Keratinocyte (primary cell): Measurements from ENCODE around the gene PCDHB15. TPM values are rescaled to one million over a fixed set of nuclear protein-coding genes. Genes with fewer than 3 reads are reported as not detected.
"Not testable (repeated sequence)": the region's sequence is repeated elsewhere in the genome, so short reads cannot be mapped to it uniquely, and the experiment has no call there.

ENCODE experiments used
- DNase-seq: peaks from one replicate; pipeline ENCODE4 v3.0.0-alpha.2; 2011; ENCODE audit warnings: low read depth, missing footprints, low spot score
- FAIRE-seq: peaks from 2 replicates; lab custom pipeline; 2011; peaks lifted over from hg19 to GRCh38; lab: Jason Lieb, UNC
- H2AFZ ChIP-seq: 2 replicates; pipeline ENCODE4 v1.6.0; 2012; ENCODE audit warnings: low read length, control low read depth, inconsistent platforms; ENCODE audit not compliant: control insufficient read depth
- H3K27ac ChIP-seq: 2 replicates; pipeline ENCODE4 v1.5.1; 2011; ENCODE audit warnings: low read length; ENCODE audit not compliant: control insufficient read depth, insufficient read depth
- H3K27me3 ChIP-seq: 3 replicates; pipeline ENCODE4 v1.6.0; 2011; ENCODE audit warnings: low read length; ENCODE audit not compliant: control insufficient read depth, insufficient read depth; ENCODE audit errors: extremely low read depth
- H3K36me3 ChIP-seq, 2 experiments: 2 replicates in 1 of 2; 3 replicates in 1 of 2; pipeline ENCODE4 v1.5.1; 2011; ENCODE audit warnings: low read length in 2 of 2, mild to moderate bottlenecking in 1 of 2; ENCODE audit not compliant: control insufficient read depth in 2 of 2, insufficient read depth in 2 of 2; ENCODE audit errors: extremely low read depth in 1 of 2
- H3K4me1 ChIP-seq: 3 replicates; pipeline ENCODE4 v1.5.1; 2011; ENCODE audit warnings: low read length; ENCODE audit not compliant: control insufficient read depth, insufficient read depth; ENCODE audit errors: extremely low read depth
- H3K4me2 ChIP-seq: 3 replicates; pipeline ENCODE4 v1.6.0; 2011; ENCODE audit warnings: low read depth, low read length; ENCODE audit not compliant: control insufficient read depth, insufficient read depth; ENCODE audit errors: extremely low read depth
- H3K4me3 ChIP-seq, 3 experiments: fragments of 200-600 bp in 1 of 3; sonication (generic) in 1 of 3; 2 replicates in 2 of 3; 3 replicates in 1 of 3; pipeline ENCODE4 v1.5.1; 2011 to 2016; ENCODE audit warnings: low read length in 3 of 3, mild to moderate bottlenecking in 3 of 3, control low read depth in 2 of 3, inconsistent platforms in 1 of 3, low read depth in 1 of 3, mixed read lengths in 1 of 3, mixed run types in 1 of 3, moderate library complexity in 1 of 3; ENCODE audit not compliant: control insufficient read depth in 2 of 3, insufficient read depth in 2 of 3; ENCODE audit errors: extremely low read depth in 1 of 3
- H3K79me2 ChIP-seq: 2 replicates; pipeline ENCODE4 v1.6.0; 2012; ENCODE audit warnings: low read length; ENCODE audit not compliant: control insufficient read depth, insufficient read depth
- H3K9ac ChIP-seq: 3 replicates; pipeline ENCODE4 v1.6.0; 2011; ENCODE audit warnings: low read length; ENCODE audit not compliant: control insufficient read depth, insufficient read depth; ENCODE audit errors: extremely low read depth
- H3K9me1 ChIP-seq: 3 replicates; pipeline ENCODE4 v1.6.0; 2011; ENCODE audit warnings: low read length; ENCODE audit not compliant: control insufficient read depth, insufficient read depth; ENCODE audit errors: extremely low read depth
- H3K9me3 ChIP-seq: 2 replicates; pipeline ENCODE4 v1.5.1; 2012; ENCODE audit warnings: low read depth, low read length; ENCODE audit not compliant: control insufficient read depth
- H4K20me1 ChIP-seq: 3 replicates; pipeline ENCODE4 v1.6.0; 2011; ENCODE audit warnings: low read length; ENCODE audit not compliant: control insufficient read depth, insufficient read depth; ENCODE audit errors: extremely low read depth
- EZH2 ChIP-seq: IDR thresholded peaks from one replicate; pipeline ENCODE4 v1.6.1; 2012; ENCODE audit warnings: inconsistent platforms, mild to moderate bottlenecking, low read length, moderate library complexity
- dilution Hi-C: fragments of 300-500 bp; cut with MboI; formaldehyde crosslinking; loops from one replicate; pipeline ENCODE4 v1.7.0; 2020; ENCODE audit warnings: low sequenced_read_pairs; ENCODE audit not compliant: extremely low pct_ligation_motif_present
- polyA plus RNA-seq, 5 experiments: library from polyadenylated mRNA; depleted of rRNA in 3 of 5; stranded (reverse) in 3 of 5; stranded (forward) in 1 of 5; unstranded in 1 of 5; fragments of >200 nt; gene quantifications; 1 replicate in 1 of 5; 2 replicates in 3 of 5; 3 replicates in 1 of 5; pipeline versions ENCODE4 v1.2.1 to v1.2.3, GENCODE V29; 2011 to 2012; ENCODE audit warnings: missing spikeins in 2 of 5, low read depth in 1 of 5, low replicate concordance in 1 of 5
- TF ChIP-seq, protein P1 (sequence below), 3 experiments: IDR thresholded peaks in 1 of 3; conservative IDR thresholded peaks in 1 of 3; optimal IDR thresholded peaks in 1 of 3; 2 replicates in 2 of 3; 3 replicates in 1 of 3; pipeline versions ENCODE3 to v1.5.1; 2011; ENCODE audit warnings: low read length in 3 of 3, mild to moderate bottlenecking in 3 of 3, moderate library complexity in 2 of 3, control low read depth in 1 of 3, inconsistent platforms in 1 of 3; ENCODE audit not compliant: insufficient read depth in 2 of 3; ENCODE audit errors: extremely low read depth in 1 of 3

PCDHB15 gene
- polyA plus RNA-seq, 1 donor (not counting 4 experiments of a cell fraction or from before 2014, with no cell fraction given): 0.09 TPM

DNA sequence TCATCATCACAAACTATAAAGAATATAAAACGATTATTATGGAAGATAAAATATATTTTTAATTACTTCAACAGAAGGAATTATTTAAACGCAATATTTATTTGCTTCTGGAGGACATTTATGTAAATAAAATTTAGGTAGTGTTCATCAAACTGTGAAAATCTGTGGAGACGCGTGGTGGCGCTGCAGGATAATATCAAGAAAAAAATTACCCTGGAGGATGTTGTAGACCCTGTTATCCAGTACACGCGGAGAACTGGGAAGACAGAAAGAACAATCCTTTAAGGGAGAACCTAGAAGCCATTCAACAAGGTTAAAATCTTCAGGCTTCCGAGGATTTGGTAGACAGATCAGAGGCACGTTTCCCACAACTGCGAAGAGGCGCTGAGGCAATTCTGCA lies 36.7 kb upstream of the PCDHB15 start, which contains the start of gene PCDHB12:
TSS of gene PCDHB12 (plus strand) at position 242 of the 400 bp plus-strand sequence. CDS start 189 bp downstream, outside the sequence.
- Histone ChIP-seq H3K27ac (no peak within 1 kb of the TSS), H2AFZ (no peak within 1 kb of the TSS), H4K20me1 (no peaks in the 10 kb centered on the region), H3K4me1 (no peaks in the 10 kb centered on the region), H3K4me2 (no peak within 1 kb of the TSS), H3K9me1 (no peaks in the 10 kb centered on the region), H3K36me3 (no peaks in the 10 kb centered on the region), H3K4me3 (no peak within 1 kb of the TSS), H3K79me2 (no peaks in the 10 kb centered on the region), H3K27me3 (no peaks in the 10 kb centered on the region), H3K9me3 (peaks cover 2% of the 10 kb centered on the region), H3K9ac (no peak within 1 kb of the TSS)
- FAIRE-seq: no peak
- dilution Hi-C loops: no loop called here
- DNase-seq: no peak
- TF ChIP-seq EZH2: no peak
- TF ChIP-seq, protein P1, sequence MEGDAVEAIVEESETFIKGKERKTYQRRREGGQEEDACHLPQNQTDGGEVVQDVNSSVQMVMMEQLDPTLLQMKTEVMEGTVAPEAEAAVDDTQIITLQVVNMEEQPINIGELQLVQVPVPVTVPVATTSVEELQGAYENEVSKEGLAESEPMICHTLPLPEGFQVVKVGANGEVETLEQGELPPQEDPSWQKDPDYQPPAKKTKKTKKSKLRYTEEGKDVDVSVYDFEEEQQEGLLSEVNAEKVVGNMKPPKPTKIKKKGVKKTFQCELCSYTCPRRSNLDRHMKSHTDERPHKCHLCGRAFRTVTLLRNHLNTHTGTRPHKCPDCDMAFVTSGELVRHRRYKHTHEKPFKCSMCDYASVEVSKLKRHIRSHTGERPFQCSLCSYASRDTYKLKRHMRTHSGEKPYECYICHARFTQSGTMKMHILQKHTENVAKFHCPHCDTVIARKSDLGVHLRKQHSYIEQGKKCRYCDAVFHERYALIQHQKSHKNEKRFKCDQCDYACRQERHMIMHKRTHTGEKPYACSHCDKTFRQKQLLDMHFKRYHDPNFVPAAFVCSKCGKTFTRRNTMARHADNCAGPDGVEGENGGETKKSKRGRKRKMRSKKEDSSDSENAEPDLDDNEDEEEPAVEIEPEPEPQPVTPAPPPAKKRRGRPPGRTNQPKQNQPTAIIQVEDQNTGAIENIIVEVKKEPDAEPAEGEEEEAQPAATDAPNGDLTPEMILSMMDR (optimal IDR thresholded peaks at IDR 0.05 in 1 of 3, IDR thresholded peaks at IDR 0.05 in 1 of 3, conservative IDR thresholded peaks at IDR 0.05 in 1 of 3; ENCODE audit: extremely low read depth in 1 of 3, insufficient read depth in 2 of 3, low read length in 3 of 3): no peak

DNA sequence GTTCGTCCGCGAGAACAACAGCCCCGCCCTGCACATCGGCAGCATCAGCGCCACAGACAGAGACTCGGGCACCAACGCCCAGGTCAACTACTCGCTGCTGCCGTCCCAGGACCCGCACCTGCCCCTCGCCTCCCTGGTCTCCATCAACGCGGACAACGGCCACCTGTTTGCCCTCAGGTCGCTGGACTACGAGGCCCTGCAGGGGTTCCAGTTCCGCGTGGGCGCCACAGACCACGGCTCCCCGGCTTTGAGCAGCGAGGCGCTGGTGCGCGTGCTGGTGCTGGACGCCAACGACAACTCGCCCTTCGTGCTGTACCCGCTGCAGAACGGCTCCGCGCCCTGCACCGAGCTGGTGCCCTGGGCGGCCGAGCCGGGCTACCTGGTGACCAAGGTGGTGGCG lies 34.9 kb upstream of the PCDHB15 start:
- H4K20me1 ChIP-seq, H3K9ac ChIP-seq, H3K9me1 ChIP-seq, DNase-seq, H2AFZ ChIP-seq, H3K9me3 ChIP-seq, H3K4me1 ChIP-seq, H3K27me3 ChIP-seq, H3K27ac ChIP-seq, H3K79me2 ChIP-seq, H3K4me3 ChIP-seq, H3K4me2 ChIP-seq, FAIRE-seq, dilution Hi-C loops, H3K36me3 ChIP-seq: not testable (repeated sequence)

DNA sequence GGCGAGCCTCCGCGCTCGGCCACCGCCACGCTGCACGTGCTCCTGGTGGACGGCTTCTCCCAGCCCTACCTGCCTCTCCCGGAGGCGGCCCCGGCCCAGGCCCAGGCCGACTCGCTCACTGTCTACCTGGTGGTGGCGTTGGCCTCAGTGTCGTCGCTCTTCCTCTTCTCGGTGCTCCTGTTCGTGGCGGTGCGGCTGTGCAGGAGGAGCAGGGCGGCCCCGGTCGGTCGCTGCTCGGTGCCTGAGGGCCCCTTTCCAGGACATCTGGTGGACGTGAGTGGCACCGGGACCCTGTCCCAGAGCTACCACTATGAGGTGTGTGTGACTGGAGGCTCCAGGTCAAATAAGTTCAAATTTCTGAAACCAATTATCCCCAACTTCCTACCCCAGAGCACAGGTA lies 34.3 kb upstream of the PCDHB15 start:
- H3K27ac ChIP-seq, H3K9me3 ChIP-seq, H4K20me1 ChIP-seq, H2AFZ ChIP-seq, H3K36me3 ChIP-seq, H3K4me1 ChIP-seq, H3K4me3 ChIP-seq, H3K79me2 ChIP-seq, H3K9me1 ChIP-seq, DNase-seq, FAIRE-seq, H3K4me2 ChIP-seq, H3K9ac ChIP-seq, dilution Hi-C loops, H3K27me3 ChIP-seq: not testable (repeated sequence)

DNA sequence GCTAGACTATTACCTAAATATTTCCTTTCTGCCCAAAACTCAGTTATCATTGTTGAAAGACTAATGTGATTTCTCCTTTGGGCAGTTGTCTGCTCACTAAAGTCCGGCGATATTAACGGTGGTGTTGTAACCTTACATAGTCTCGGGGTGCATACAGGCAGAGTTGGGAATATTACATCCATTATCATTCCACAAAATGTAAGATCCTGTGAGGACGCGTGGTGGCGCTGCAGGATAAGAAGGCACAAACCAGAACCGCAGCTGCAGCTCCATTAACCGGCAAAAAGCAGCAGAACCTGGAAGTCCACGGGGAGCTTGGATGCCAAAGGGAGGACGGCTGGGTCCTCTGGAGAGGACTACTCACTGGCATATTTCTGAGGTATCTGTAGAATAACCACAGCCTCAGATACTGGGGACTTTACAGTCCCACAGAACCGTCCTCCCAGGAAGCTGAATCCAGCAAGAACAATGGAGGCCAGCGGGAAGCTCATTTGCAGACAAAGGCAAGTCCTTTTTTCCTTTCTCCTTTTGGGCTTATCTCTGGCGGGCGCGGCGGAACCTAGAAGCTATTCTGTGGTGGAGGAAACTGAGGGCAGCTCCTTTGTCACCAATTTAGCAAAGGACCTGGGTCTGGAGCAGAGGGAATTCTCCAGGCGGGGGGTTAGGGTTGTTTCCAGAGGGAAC lies 31.4 kb upstream of the PCDHB15 start, which contains the start of gene PCDHB13:
TSS of gene PCDHB13 (plus strand) at position 264 of the 684 bp plus-strand sequence. CDS start at position 469, 205 bp downstream.
- H4K20me1 ChIP-seq, H3K27me3 ChIP-seq, H3K79me2 ChIP-seq, H3K9me3 ChIP-seq, DNase-seq, H3K9me1 ChIP-seq, H3K4me3 ChIP-seq, dilution Hi-C loops, H3K4me2 ChIP-seq, H3K36me3 ChIP-seq, H3K4me1 ChIP-seq, FAIRE-seq, H3K9ac ChIP-seq, H3K27ac ChIP-seq, H2AFZ ChIP-seq: not testable (repeated sequence)
